ENCODE data around the gene PIGBOS1. TPM values are rescaled to one million over a fixed set of nuclear protein-coding genes. Genes with fewer than 3 reads are reported as not detected.

Gene PIGBOS1
- total and polyA plus RNA-seq, 2 donors (not counting 3 experiments of a cell fraction or from before 2014, with no cell fraction given), result 12.8 to 16.5 TPM

DNA sequence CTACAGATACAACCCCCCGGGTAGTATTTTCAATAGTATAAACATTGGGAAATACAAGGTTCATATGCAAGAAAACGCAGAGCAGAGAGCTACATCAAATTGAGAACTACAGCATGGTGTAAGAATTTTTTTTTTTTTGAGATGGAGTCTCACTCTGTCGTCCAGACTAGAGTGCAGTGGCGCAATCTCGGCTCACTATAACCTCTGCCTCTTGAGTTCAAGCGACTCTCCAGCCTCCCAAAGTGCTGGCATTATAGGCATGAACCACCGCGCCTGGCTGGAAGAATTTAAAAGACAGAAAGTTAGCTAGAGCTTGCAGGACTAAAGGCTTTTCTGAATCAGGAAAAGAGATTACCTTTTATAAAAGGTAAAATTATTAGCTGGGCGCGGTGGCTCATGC is 42.1 kb upstream of the PIGBOS1 start:
- Histone ChIP-seq H2AFZ (ENCODE audit: low read depth, low read length) (no peak overlapping the region), H3K4me2 (ENCODE audit: insufficient read depth, low read length) (no peak overlapping the region), H3K27ac (ENCODE audit: insufficient read depth, low read depth, low read length) (no peak overlapping the region), H3K4me3 (replicated peaks in 1 of 3; ENCODE audit: insufficient read depth in 1 of 3, low read depth in 1 of 3, low read length in 3 of 3) (no peak overlapping the region), H3K4me1 (ENCODE audit: control insufficient read depth, extremely low read depth, insufficient read depth, low read length) (peaks cover 13% of the 10 kb centered on the region), H3K27me3 (ENCODE audit: control insufficient read depth in 2 of 2, insufficient read depth in 2 of 2, low read length in 2 of 2) (no peaks in the 10 kb centered on the region), H3K9me1 (replicated peaks; ENCODE audit: control insufficient read depth, extremely low read depth, insufficient read depth, low read length) (no peaks in the 10 kb centered on the region), H3K36me3 (ENCODE audit: control insufficient read depth in 2 of 2, extremely low read depth in 1 of 2, insufficient read depth in 2 of 2, low read length in 2 of 2) (no peaks in the 10 kb centered on the region), H3K9ac (replicated peaks; ENCODE audit: extremely low read depth, insufficient read depth, low read length) (no peak overlapping the region), H3K79me2 (ENCODE audit: control insufficient read depth, insufficient read depth, low read length) (no peaks in the 10 kb centered on the region), H4K20me1 (replicated peaks; ENCODE audit: control insufficient read depth, extremely low read depth, insufficient read depth, low read length) (no peaks in the 10 kb centered on the region), H3K9me3 (replicated peaks; ENCODE audit: control insufficient read depth, insufficient read depth, low read length) (no peaks in the 10 kb centered on the region)
- dilution Hi-C loops (cut with MboI; ENCODE audit: extremely low pct_ligation_motif_present, low sequenced_read_pairs) (no loop called here), intact Hi-C loops (cut with micrococcal nuclease) (no loop called here)
- TF ChIP-seq, protein P1, sequence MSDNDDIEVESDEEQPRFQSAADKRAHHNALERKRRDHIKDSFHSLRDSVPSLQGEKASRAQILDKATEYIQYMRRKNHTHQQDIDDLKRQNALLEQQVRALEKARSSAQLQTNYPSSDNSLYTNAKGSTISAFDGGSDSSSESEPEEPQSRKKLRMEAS (IDR thresholded peaks at IDR 0.05; ENCODE audit: insufficient read depth, insufficient read length), result no peak
- TF ChIP-seq FOS (IDR thresholded peaks at IDR 0.05; ENCODE audit: borderline replicate concordance, insufficient read depth, low read length), result no peak
- no peak for TF ChIP-seq CTCF (IDR thresholded peaks at IDR 0.05; ENCODE audit: extremely low read depth in 1 of 2, insufficient read depth in 1 of 2, low read depth in 1 of 2, low read length in 2 of 2)
- TF ChIP-seq GATA2 (IDR thresholded peaks at IDR 0.05; ENCODE audit: insufficient read depth, insufficient read length, low read depth, low read length), result no peak
- TF ChIP-seq POLR2AphosphoS5 (IDR thresholded peaks at IDR 0.05; ENCODE audit: insufficient read depth, low read depth, low read length), result no peak
- TF ChIP-seq JUN (IDR thresholded peaks at IDR 0.05; ENCODE audit: borderline replicate concordance, insufficient read depth, insufficient read length, low read depth), result no peak
- TF ChIP-seq POLR2A (IDR thresholded peaks at IDR 0.05; ENCODE audit: low read depth, low read length), result no peak
- no peak for TF ChIP-seq MYC (IDR thresholded peaks at IDR 0.05; ENCODE audit: low read depth, low read length)
- DNase-seq (ENCODE audit: low read depth, low spot score) (no peak), FAIRE-seq (no peak)
- no TSS peak for BruUV-seq (replicated peaks)
- POLR2A ChIA-PET, result no interaction called here
- CTCF ChIA-PET, result interaction anchor here (1.3 to 4.6 kb wide), 5 partner anchors 12 to 79 kb away, joined by 3 to 21 read pairs (median 4); no protein-coding TSS in a partner anchor
